H9 (cell line): ENCODE results near the gene AMY2A. TPM values are rescaled to one million over a fixed set of nuclear protein-coding genes. Genes with fewer than 3 reads are reported as not detected.
"Not testable (repeated sequence)": the region's sequence is repeated elsewhere in the genome, so short reads cannot be mapped to it uniquely, and the experiment has no call there.

Source experiments
- DNase-seq: peaks from one replicate; pipeline ENCODE4 v3.0.0-alpha.2; 2017
- H2AFZ ChIP-seq: one replicate; pipeline ENCODE4 v1.6.1; 2013; ENCODE audit warnings: mild to moderate bottlenecking, low read length, control low read depth, moderate library complexity
- H2AK5ac ChIP-seq: 2 replicates; pipeline ENCODE4 v1.6.1; 2013; ENCODE audit warnings: low read length, control low read depth, mixed read lengths; ENCODE audit not compliant: insufficient read length
- H2BK120ac ChIP-seq: one replicate; pipeline ENCODE4 v1.6.1; 2013; ENCODE audit warnings: low read depth, mild to moderate bottlenecking, low read length, control low read depth, inconsistent platforms; ENCODE audit not compliant: poor library complexity, severe bottlenecking
- H2BK12ac ChIP-seq: 2 replicates; pipeline ENCODE4 v1.6.1; 2013; ENCODE audit warnings: low read length, control low read depth, mixed read lengths, low read depth; ENCODE audit not compliant: insufficient read length
- H2BK15ac ChIP-seq: 2 replicates; pipeline ENCODE4 v1.6.1; 2013; ENCODE audit warnings: low read depth, low read length, control low read depth
- H2BK20ac ChIP-seq: one replicate; pipeline ENCODE4 v1.6.1; 2013; ENCODE audit warnings: low read depth, mild to moderate bottlenecking, low read length, control low read depth, inconsistent platforms; ENCODE audit not compliant: poor library complexity, severe bottlenecking
- H2BK5ac ChIP-seq: 2 replicates; pipeline ENCODE4 v1.6.1; 2013; ENCODE audit warnings: low read length, control low read depth, mixed read lengths; ENCODE audit not compliant: insufficient read length
- H3K14ac ChIP-seq: 2 replicates; pipeline ENCODE4 v1.6.1; 2013; ENCODE audit warnings: low read length, control low read depth; ENCODE audit not compliant: insufficient read depth
- H3K18ac ChIP-seq: 2 replicates; pipeline ENCODE4 v1.6.1; 2013; ENCODE audit warnings: low read depth, mild to moderate bottlenecking, mixed read lengths, low read length, control low read depth; ENCODE audit not compliant: insufficient read length
- H3K23ac ChIP-seq: 2 replicates; pipeline ENCODE4 v1.6.1; 2013; ENCODE audit warnings: low read length, control low read depth, mixed read lengths, low read depth; ENCODE audit not compliant: insufficient read length
- H3K23me2 ChIP-seq: 2 replicates; pipeline ENCODE4 v1.6.1; 2013; ENCODE audit warnings: low read depth, mild to moderate bottlenecking, mixed read lengths, low read length, control low read depth; ENCODE audit not compliant: insufficient read length, poor library complexity, severe bottlenecking
- H3K27ac ChIP-seq: 2 replicates; pipeline ENCODE4 v1.5.1; 2013; ENCODE audit warnings: low read length, control low read depth, mixed read lengths, low read depth; ENCODE audit not compliant: insufficient read length
- H3K27me3 ChIP-seq: 2 replicates; pipeline ENCODE4 v1.6.1; 2013; ENCODE audit warnings: low read length, control low read depth, inconsistent platforms; ENCODE audit not compliant: insufficient read depth
- H3K4ac ChIP-seq: 2 replicates; pipeline ENCODE4 v1.6.1; 2013; ENCODE audit warnings: low read depth, mild to moderate bottlenecking, control low read depth, inconsistent platforms, low read length, moderate library complexity
- H3K4me1 ChIP-seq: 2 replicates; pipeline ENCODE4 v1.6.1; 2013; ENCODE audit warnings: low read length, control low read depth, inconsistent platforms; ENCODE audit not compliant: insufficient read depth
- H3K4me2 ChIP-seq: 2 replicates; pipeline ENCODE4 v1.6.1; 2013; ENCODE audit warnings: low read length, control low read depth, mixed read lengths; ENCODE audit not compliant: insufficient read length, insufficient read depth
- H3K56ac ChIP-seq: 2 replicates; pipeline ENCODE4 v1.6.1; 2013; ENCODE audit warnings: low read depth, mild to moderate bottlenecking, mixed read lengths, low read length, control low read depth; ENCODE audit not compliant: insufficient read length
- H3K79me1 ChIP-seq: 2 replicates; pipeline ENCODE4 v1.6.1; 2013; ENCODE audit warnings: low read depth, mild to moderate bottlenecking, moderate library complexity, low read length, control low read depth, inconsistent platforms; ENCODE audit not compliant: insufficient read depth, poor library complexity, severe bottlenecking
- H3K79me2 ChIP-seq: 2 replicates; pipeline ENCODE4 v1.6.1; 2013; ENCODE audit warnings: low read length, control low read depth, inconsistent platforms; ENCODE audit not compliant: insufficient read depth
- H3K9ac ChIP-seq: 2 replicates; pipeline ENCODE4 v1.6.1; 2013; ENCODE audit warnings: low read length, control low read depth, mixed read lengths; ENCODE audit not compliant: insufficient read length; ENCODE audit errors: extremely low read depth
- H3K9me3 ChIP-seq: one replicate; pipeline ENCODE4 v1.6.1; 2013; ENCODE audit warnings: low read depth, low read length, inconsistent platforms; ENCODE audit not compliant: control insufficient read depth
- H3T11ph ChIP-seq: one replicate; pipeline ENCODE4 v1.6.1; 2013; ENCODE audit warnings: mild to moderate bottlenecking, low read length, control low read depth, inconsistent platforms
- H4K20me1 ChIP-seq: one replicate; pipeline ENCODE4 v1.6.1; 2013; ENCODE audit not compliant: control insufficient read depth, insufficient read length, insufficient read depth
- H4K5ac ChIP-seq: 2 replicates; pipeline ENCODE4 v1.6.1; 2013; ENCODE audit warnings: low read depth, mild to moderate bottlenecking, mixed read lengths, low read length, control low read depth; ENCODE audit not compliant: insufficient read length
- H4K8ac ChIP-seq: replicated peaks from 2 replicates; pipeline ENCODE4 v1.6.1; 2013; ENCODE audit warnings: low read length, control low read depth, mixed read lengths, low read depth; ENCODE audit not compliant: insufficient read length
- H4K91ac ChIP-seq: 2 replicates; pipeline ENCODE4 v1.6.1; 2013; ENCODE audit warnings: low read depth, mild to moderate bottlenecking, moderate library complexity, mixed read lengths, low read length, control low read depth; ENCODE audit not compliant: insufficient read length
- H3K27ac Mint-ChIP-seq, 3 experiments: 2 replicates in 2 of 3; 3 replicates in 1 of 3; pipeline ENCODE4 v1.8.0; 2020 to 2021; ENCODE audit warnings: mixed read lengths in 3 of 3, mild to moderate bottlenecking in 1 of 3, moderate library complexity in 1 of 3
- H3K27me3 Mint-ChIP-seq: 2 replicates; pipeline ENCODE4 v1.8.0; 2021; ENCODE audit warnings: low read depth, mild to moderate bottlenecking, moderate library complexity, mixed read lengths
- H3K36me3 Mint-ChIP-seq, 3 experiments: 2 replicates in 2 of 3; 3 replicates in 1 of 3; pipeline ENCODE4 v1.8.0; 2020 to 2021; ENCODE audit warnings: low read depth in 3 of 3, mixed read lengths in 3 of 3; ENCODE audit not compliant: insufficient read depth in 1 of 3
- H3K4me1 Mint-ChIP-seq, 2 experiments: 2 replicates each; pipeline ENCODE4 v1.8.0; 2020; ENCODE audit warnings: mixed read lengths in 2 of 2
- H3K4me3 Mint-ChIP-seq, 2 experiments: 2 replicates in 1 of 2; 3 replicates in 1 of 2; pipeline ENCODE4 v1.8.0; 2020 to 2021; ENCODE audit warnings: mild to moderate bottlenecking in 2 of 2, mixed read lengths in 2 of 2, moderate library complexity in 1 of 2
- H3K9me3 Mint-ChIP-seq, 2 experiments: 2 replicates in 1 of 2; 3 replicates in 1 of 2; pipeline ENCODE4 v1.8.0; 2020; ENCODE audit warnings: mild to moderate bottlenecking in 2 of 2, mixed read lengths in 2 of 2, moderate library complexity in 1 of 2
- WGBS: extraction: QIAGEN DNeasy Blood & Tissue Kit; methylation state at CpG from one replicate; pipeline ENCODE4 v1.1.7; 2013; ENCODE audit warnings: missing lambda C conversion rate, low lambda C conversion rate, mixed read lengths; ENCODE audit not compliant: insufficient read length; ENCODE audit errors: extremely low coverage; 5-methylcytosine and 5-hydroxymethylcytosine counted together
- total RNA-seq: library from RNA; stranded (reverse); gene quantifications from 2 replicates; pipeline ENCODE4 v1.2.1, GENCODE V29; 2021

AMY2A gene
- total RNA-seq, 1 experiment from 2014 or later: not detected

DNA sequence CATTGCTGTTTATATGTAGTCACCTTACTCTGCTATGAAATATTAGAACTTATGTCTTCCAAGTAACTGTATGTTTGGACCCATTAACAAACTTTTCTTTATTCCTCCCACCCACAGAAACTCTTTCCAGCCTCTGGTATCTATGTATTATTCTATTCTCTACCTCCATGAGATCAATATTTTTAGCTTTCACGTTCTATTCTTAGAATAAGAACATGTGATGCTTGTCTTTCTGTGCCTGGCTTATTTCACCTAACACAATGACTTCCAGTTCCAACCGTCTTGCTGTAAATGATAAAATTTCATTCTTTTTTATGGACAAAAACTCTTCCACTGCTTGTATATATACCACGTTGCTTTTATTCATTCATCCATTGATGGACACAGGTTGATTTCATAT is 24.0 kb downstream of the AMY2A start:
- H3K4me3 Mint-ChIP-seq, H3K27ac Mint-ChIP-seq: not testable (repeated sequence)

DNA sequence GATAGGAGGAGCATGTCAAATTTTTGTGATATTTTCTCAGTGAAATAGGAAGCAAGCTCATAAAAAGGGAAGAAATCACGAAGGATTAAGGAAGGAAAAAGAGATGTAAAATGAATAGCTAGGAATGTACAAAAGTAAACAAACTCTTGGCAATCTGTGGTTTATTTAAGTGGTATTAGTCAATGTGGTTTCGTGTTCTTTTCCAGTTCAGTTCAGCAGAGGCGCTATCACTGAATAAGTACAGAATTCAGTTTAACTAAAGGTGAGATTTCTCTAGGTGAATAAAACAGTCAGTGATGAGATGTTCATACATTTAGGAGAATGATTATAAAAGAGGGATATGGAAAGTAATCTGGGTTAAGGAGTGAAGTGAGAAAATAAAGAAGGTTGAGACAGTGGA is 26.7 kb downstream of the AMY2A start:
- not testable (repeated sequence) for H4K20me1 ChIP-seq, H2BK120ac ChIP-seq, H3K27ac Mint-ChIP-seq, H2AFZ ChIP-seq, H3K18ac ChIP-seq, H3K27ac ChIP-seq, H2BK15ac ChIP-seq, H3K27me3 Mint-ChIP-seq, H3K4me2 ChIP-seq, H3K14ac ChIP-seq, H3K79me1 ChIP-seq, H3K56ac ChIP-seq, H3T11ph ChIP-seq, H3K9me3 Mint-ChIP-seq, H3K36me3 Mint-ChIP-seq, H4K91ac ChIP-seq, H3K4me1 ChIP-seq, H3K4ac ChIP-seq, H2BK5ac ChIP-seq, H2BK12ac ChIP-seq, H3K4me1 Mint-ChIP-seq, H3K27me3 ChIP-seq, H2BK20ac ChIP-seq, H3K23ac ChIP-seq, H4K8ac ChIP-seq, H3K9ac ChIP-seq, H3K4me3 Mint-ChIP-seq, H3K9me3 ChIP-seq, H2AK5ac ChIP-seq, H3K79me2 ChIP-seq, DNase-seq, H4K5ac ChIP-seq, H3K23me2 ChIP-seq
- WGBS: no CpG with 5 or more reads among the region's 3 CpGs

More for the DNA sequence above, 24.0 kb downstream of the AMY2A start:
- not testable (repeated sequence) for H2AFZ ChIP-seq, H4K91ac ChIP-seq, H3K23me2 ChIP-seq, H3K14ac ChIP-seq, H3K18ac ChIP-seq, H3K9me3 Mint-ChIP-seq, H4K20me1 ChIP-seq, H3K79me1 ChIP-seq, H2BK12ac ChIP-seq, H4K5ac ChIP-seq, H2AK5ac ChIP-seq, H3K4me1 Mint-ChIP-seq, H3K4me1 ChIP-seq, H3K4me2 ChIP-seq, H3T11ph ChIP-seq, H2BK20ac ChIP-seq, H3K27ac ChIP-seq, H3K27me3 Mint-ChIP-seq, H2BK15ac ChIP-seq, H2BK5ac ChIP-seq, H3K79me2 ChIP-seq, H3K23ac ChIP-seq, H3K4ac ChIP-seq, DNase-seq, H3K9ac ChIP-seq, H4K8ac ChIP-seq, H3K27me3 ChIP-seq, H2BK120ac ChIP-seq, H3K9me3 ChIP-seq, H3K56ac ChIP-seq, H3K36me3 Mint-ChIP-seq
- WGBS: no CpG with 5 or more reads among the region's 3 CpGs
